Measurements from ENCODE around the gene MMEL1. TPM values are rescaled to one million over a fixed set of nuclear protein-coding genes. Genes with fewer than 3 reads are reported as not detected.

Gene MMEL1
- total RNA-seq, 4 donors from 2014 or later = 2.2 to 2.6 TPM; not detected in 2

GRCh38 chr1:2601721-2602303 is 31.0 kb downstream of the MMEL1 start:
- Histone ChIP-seq H3K9me3 (no peaks in the 10 kb centered on the region), H3K36me3 (no peaks in the 10 kb centered on the region), H3K27ac (no peak overlapping the region), H3K4me1 (no peaks in the 10 kb centered on the region), H3K27me3 (peaks cover 33% of the 10 kb centered on the region), H3K4me3 (no peak overlapping the region)
- DNase-seq (ENCODE audit: low spot score in 2 of 2) = peak in 1 of 2 donors; percentile 54
- no peak for TF ChIP-seq EP300 (IDR thresholded peaks at IDR 0.05)
- no peak for TF ChIP-seq POLR2AphosphoS5 (IDR thresholded peaks at IDR 0.05)
- no peak for TF ChIP-seq CTCF (IDR thresholded peaks at IDR 0.05)
- TF ChIP-seq POLR2A (IDR thresholded peaks at IDR 0.05) = no peak
- 71% methylated on average over 16 of the region's 18 CpGs for WGBS

- 82% methylated on average over 3 of the region's 3 CpGs for WGBS
- TF ChIP-seq POLR2A (IDR thresholded peaks at IDR 0.05) = no peak
- no peak for TF ChIP-seq CTCF (IDR thresholded peaks at IDR 0.05)
- TF ChIP-seq POLR2AphosphoS5 (IDR thresholded peaks at IDR 0.05) = no peak
- TF ChIP-seq EP300 (IDR thresholded peaks at IDR 0.05) = no peak
- Histone ChIP-seq H3K4me1 (peaks cover 9% of the 10 kb centered on the region), H3K27ac (no peak overlapping the region), H3K9me3 (no peaks in the 10 kb centered on the region), H3K4me3 (no peak overlapping the region), H3K36me3 (no peaks in the 10 kb centered on the region), H3K27me3 (peaks cover 14% of the 10 kb centered on the region)
- peak in 1 of 2 donors; percentile 33 for DNase-seq (ENCODE audit: low spot score in 2 of 2)
These were observed 34.4 kb downstream of the MMEL1 start for GRCh38 chr1:2598329-2598931.

GRCh38 chr1:2597441-2598328 is 35.1 kb downstream of the MMEL1 start:
- DNase-seq (ENCODE audit: low spot score in 2 of 2) = peak; percentile 35 to 77
- WGBS = 77% methylated on average over 29 of the region's 34 CpGs
- peaks cover 7% of the 10 kb centered on the region for H3K27me3 ChIP-seq
- H3K27ac ChIP-seq = no peak overlapping the region
- TF ChIP-seq POLR2AphosphoS5 (IDR thresholded peaks at IDR 0.05) = no peak
- no peak for TF ChIP-seq CTCF (IDR thresholded peaks at IDR 0.05)
- no peak for TF ChIP-seq POLR2A (IDR thresholded peaks at IDR 0.05)
- TF ChIP-seq EP300 (IDR thresholded peaks at IDR 0.05) = no peak
- peaks cover 17% of the 10 kb centered on the region for H3K4me1 ChIP-seq
- no peaks in the 10 kb centered on the region for H3K36me3 ChIP-seq
- H3K9me3 ChIP-seq = no peaks in the 10 kb centered on the region
- no peak overlapping the region for H3K4me3 ChIP-seq

- H3K4me3 ChIP-seq = no peak overlapping the region
- peak; percentile 57 to 65 for DNase-seq (ENCODE audit: low spot score in 2 of 2)
- TF ChIP-seq EP300 (IDR thresholded peaks at IDR 0.05) (no peak), CTCF (IDR thresholded peaks at IDR 0.05) (no peak), POLR2A (IDR thresholded peaks at IDR 0.05) (no peak), POLR2AphosphoS5 (IDR thresholded peaks at IDR 0.05) (no peak)
- 88% methylated on average over 23 of the region's 28 CpGs for WGBS
- no peaks in the 10 kb centered on the region for H3K9me3 ChIP-seq
- peaks cover 4% of the 10 kb centered on the region for H3K27me3 ChIP-seq
- no peak overlapping the region for H3K27ac ChIP-seq
- H3K4me1 ChIP-seq = peaks cover 21% of the 10 kb centered on the region
- no peaks in the 10 kb centered on the region for H3K36me3 ChIP-seq
These were observed 36.1 kb downstream of the MMEL1 start for GRCh38 chr1:2596530-2597333.

All from suprapubic skin (tissue), 4 donors.